Measurements from ENCODE around the gene KLC1.
"Not testable (repeated sequence)": the region's sequence is repeated elsewhere in the genome, so short reads cannot be mapped to it uniquely, and the experiment has no call there.

The KLC1 gene

DNA sequence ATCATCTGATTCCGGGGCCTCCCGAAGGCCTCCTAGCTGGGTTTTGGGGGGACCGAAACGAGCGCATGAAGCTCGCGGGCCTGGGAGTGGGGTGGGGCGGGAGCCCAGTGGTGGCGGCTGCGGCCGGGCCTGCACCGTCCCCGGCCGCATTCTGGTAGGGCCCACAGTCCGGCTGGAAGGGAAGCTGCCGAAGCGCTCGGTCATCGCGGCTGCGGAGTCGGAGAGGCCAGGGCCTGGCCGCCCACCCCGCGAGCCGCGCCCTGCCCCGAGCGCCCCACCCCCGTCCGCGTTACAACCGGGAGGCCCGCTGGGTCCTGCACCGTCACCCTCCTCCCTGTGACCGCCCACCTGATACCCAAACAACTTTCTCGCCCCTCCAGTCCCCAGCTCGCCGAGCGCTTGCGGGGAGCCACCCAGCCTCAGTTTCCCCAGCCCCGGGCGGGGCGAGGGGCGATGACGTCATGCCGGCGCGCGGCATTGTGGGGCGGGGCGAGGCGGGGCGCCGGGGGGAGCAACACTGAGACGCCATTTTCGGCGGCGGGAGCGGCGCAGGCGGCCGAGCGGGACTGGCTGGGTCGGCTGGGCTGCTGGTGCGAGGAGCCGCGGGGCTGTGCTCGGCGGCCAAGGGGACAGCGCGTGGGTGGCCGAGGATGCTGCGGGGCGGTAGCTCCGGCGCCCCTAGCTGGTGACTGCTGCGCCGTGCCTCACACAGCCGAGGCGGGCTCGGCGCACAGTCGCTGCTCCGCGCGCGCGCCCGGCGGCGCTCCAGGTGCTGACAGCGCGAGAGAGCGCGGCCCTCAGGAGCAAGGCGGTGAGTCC is at the start of gene KLC1:
TSS of gene KLC1 (plus strand) at position 528 of the 819 bp plus-strand sequence. CDS start 25,354 bp downstream, outside the sequence.
- DNase-seq (ENCODE audit: low read depth), result no peak

DNA sequence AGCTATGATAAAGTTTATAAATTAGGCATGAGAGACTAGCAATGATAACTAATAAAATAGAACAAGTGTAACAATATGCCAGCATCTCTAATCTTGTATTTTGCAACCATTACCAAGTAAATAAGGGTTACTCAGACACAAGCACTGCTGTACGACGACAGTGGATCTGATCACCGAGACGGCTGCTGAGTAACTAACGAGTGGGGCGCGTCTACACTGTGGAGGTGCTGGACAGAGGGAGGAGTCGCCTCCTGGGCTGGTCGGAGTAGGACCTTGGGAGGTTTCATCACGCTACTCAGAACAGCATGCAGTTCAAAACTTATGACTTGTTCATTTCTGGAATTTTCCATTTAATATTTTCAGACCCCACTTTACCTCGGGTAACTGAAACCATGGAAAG is 47.8 kb upstream of the KLC1 start:
- no peak for DNase-seq (ENCODE audit: low read depth)

DNA sequence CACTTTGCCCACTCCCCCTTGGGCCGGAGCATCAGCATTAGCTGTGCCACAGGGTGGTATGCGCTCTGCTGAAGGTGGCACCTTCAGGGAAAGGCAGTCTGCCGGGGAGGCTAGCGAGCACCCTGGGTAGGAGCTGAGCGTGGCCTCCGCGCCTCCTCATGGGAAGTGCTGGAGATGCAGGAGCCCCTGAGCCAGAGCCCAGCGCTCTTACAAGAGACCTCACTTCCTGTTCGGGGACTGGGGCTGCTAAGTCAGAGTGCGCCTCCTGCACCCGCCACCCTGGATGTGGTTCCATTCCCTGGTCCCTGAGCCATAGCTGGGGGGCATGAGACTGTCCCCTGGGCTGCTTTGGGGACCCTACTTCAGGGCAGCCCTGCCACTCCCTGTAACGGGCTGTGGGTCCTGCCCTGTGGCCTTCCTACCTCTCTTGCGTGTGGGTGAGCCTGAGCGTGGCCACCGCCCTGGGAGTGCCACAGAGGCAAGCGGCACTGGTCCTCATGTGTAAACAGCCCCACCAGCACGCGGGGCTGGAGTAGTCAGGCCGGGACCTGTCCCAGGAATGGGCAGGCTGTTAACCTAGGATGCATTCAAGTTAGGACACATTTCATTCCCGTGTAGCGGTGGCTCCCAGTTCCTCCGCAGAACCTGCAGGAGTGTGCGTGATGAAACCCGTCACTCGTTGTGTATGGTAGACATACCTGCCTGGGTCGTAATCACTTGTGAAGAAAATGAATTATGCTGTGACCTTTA is 46.9 kb upstream of the KLC1 start:
- DNase-seq (ENCODE audit: low read depth), result no peak

DNA sequence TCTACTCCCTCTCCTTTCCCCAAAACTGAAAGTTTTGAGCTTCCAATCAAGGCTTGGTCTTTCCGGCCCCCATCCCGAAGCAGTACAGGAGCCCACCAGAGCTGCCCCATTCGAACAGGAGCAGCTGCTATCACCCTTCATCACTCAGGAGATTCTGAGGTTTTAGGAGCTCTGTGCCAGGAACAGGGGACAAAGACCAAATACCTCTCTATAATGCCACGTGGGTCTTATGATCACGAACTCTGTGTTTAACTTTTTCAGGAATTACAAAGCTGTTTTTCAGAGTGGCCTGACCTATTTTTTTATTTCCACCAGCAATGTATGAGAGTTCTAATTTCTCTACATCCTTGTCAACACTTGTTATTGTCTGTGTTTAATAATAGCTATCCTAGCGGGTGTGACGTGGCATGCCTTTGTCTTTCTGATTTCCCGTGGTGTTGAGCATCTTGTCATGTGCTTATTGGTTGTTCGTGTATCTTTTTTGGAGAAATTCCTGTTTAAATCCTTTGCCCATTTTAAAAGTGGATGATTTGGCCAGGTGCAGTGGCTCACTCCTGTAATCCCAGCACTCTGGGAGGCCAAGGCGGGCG is 44.6 kb upstream of the KLC1 start:
- DNase-seq (ENCODE audit: low read depth), result no peak

- no peak for DNase-seq (ENCODE audit: low read depth)
Observed at GRCh38 chr14:103593577-103593976, 35.4 kb upstream of the KLC1 start.

GRCh38 chr14:103594265-103594664 is 34.7 kb upstream of the KLC1 start:
- DNase-seq (ENCODE audit: low read depth), result no peak

- peak; percentile 31 for DNase-seq (ENCODE audit: low read depth)
Observed at GRCh38 chr14:103597623-103598377, 31.2 kb upstream of the KLC1 start.

GRCh38 chr14:103600503-103600902 is 28.5 kb upstream of the KLC1 start:
- no peak for DNase-seq (ENCODE audit: low read depth)

DNA sequence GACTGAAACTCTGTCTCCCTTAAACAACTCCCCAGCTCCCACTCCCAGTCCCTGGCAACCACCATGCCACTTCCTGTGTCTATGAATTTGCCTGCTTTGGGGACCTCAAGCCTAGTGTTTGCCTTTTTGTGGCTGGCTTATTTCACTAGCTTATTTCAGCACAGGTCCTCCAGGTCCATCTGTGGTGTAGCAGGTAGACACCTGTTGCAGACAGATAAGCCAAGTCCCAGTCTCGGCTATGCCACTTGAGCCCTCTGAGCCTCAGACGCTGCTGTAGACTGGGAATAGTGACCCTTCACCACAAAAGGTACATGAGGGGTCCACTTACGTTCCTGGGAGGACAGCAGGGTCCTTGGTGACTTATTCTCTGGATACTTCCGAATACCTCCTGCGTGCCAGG is 24.4 kb upstream of the KLC1 start:
- no peak for DNase-seq (ENCODE audit: low read depth)

DNA sequence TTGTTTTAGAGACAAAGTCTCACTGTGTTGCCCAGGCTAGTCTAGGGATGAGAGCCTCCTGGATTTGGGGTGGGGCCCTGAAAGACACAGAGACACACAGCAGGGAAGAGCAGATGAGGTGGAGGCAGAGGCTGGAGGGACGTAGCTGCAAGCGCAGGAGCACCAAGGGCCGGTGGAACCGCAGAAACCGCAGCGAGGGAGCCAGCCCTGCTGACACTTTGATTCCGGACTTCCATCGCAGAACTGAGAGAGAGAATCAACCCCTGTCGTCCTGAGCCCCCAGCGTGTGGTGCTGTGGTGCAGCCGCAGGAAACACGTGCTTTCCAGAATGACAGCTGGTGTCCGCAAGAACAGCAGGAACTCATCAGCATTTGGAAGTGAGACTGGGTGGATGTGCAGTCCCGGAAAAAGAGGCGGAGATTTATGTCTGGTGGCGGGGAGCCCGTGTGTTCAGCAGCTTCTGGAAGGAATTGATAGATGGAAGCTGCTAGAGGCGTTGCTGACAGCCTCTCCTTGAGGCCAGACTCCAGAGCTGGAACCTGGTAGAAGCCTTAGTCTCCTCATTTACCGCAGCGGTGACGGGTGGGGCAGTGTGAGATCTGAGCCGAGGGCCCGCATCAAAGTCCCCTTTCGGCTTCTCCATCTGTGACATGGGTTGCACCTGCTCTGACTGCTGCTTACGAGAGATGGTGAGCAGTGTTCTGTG is 21.9 kb upstream of the KLC1 start:
- no peak for DNase-seq (ENCODE audit: low read depth)

DNA sequence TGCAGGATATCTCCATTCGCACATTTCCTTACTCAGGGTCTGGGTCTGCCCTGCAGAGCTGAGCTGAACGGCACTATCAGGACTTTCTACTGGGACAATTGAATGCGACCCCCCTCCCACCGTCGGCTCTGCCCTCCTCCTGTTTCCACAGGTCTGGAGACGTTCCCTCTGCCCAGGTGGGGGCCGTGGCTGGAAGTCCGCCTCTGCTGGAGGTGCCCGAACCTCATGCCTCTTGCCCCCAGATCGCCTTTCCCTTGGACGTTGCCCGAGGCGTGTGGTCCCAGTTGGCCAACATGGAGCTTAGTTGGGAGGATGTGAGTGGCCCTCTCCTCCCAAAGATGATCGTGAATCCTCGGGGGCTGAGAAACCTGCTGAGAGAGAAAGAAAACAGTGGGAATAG is 21.2 kb upstream of the KLC1 start:
- DNase-seq (ENCODE audit: low read depth), result no peak

DNA sequence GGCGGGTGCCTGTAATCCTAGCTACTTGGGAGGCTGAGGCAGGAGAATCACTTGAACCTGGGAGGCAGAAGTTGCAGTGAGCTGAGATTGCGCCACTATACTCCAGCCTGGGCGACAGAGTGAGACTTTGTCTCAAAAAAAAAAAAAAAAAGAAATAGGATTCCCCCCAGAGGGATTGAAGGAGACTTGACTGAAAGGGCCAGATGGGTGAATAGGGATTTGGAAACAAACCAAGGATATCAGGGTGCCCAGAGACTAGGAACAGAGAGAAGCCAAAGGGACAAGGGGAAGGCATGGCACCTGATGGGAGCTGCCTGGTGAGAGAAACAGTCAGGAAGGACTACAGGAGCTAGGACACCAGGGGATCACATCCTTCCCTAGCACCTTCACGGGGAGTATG is 19.9 kb upstream of the KLC1 start:
- DNase-seq (ENCODE audit: low read depth), result not testable (repeated sequence)

DNA sequence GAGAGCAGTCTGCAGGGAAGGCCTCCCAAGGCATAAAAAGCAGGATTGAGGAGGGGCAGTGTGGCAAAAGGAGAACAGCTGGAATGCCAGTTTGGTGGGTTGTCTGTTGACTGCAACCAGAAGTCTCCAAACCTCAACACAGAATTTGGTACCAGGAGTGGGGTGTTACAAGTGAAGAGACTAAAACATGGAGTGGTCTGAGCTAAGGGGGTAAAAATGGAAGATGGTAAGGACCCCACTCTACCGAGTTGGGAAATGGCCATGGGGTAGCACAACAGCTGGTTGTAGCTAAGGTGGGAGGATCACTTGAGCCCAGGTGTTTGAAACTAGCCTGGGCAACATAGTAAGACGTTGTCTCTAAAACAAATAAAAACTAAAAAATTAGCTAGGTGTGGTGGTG is 17.8 kb upstream of the KLC1 start:
- no peak for DNase-seq (ENCODE audit: low read depth)

- DNase-seq (ENCODE audit: low read depth), result no peak
Observed at GRCh38 chr14:103613517-103613916, 15.5 kb upstream of the KLC1 start.

DNA sequence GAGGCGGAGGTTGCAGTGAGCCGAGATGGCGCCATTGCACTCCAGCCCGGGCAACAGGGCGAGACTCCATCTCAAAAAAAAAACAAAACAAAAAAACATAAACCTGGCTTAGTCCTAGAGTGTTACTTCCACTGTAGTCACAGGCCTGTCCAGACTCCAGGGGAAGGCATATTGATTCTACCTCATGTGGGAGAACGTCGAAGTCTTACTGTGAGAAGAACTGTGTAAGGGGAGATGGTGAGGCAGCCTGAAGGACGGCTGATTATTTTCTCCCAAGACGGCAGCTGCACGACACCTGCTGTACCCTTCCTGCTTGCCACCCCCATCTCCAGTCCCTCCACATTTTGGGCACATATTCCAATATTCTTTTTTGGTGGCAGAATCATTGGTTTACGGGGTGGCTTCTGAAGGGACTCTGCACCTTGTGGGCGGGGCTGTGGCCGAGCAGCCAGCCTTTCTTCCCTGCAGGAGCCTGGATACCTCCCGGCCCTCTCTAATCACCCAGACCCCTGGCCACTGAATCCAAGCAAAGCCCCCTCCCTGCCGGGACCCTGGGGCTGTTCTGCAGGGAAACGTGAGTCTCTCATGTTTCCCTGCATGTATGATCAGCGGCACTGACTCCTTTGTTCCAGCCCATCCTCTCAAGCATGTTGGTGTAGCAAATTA is 12.2 kb upstream of the KLC1 start:
- DNase-seq (ENCODE audit: low read depth), result no peak

DNA sequence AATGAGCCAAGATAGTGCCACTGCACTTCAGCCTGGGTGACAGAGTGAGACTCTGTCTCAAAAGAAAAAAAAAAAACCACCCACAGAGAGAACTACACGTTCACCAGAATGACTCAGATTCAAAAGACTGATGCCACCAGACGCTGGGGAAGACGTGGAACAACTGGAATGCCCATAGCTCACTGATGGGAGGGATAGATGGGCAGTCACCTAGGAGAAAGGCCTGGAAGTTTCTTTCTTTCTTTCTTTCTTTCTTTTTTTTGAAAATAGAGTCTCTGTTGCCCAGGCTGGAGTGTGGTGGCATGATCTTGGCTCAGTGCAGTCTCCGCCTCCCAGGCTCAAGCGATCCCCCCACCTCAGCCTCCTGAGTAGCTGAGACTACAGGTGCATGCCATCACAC is 10.0 kb upstream of the KLC1 start:
- no peak for DNase-seq (ENCODE audit: low read depth)

DNA sequence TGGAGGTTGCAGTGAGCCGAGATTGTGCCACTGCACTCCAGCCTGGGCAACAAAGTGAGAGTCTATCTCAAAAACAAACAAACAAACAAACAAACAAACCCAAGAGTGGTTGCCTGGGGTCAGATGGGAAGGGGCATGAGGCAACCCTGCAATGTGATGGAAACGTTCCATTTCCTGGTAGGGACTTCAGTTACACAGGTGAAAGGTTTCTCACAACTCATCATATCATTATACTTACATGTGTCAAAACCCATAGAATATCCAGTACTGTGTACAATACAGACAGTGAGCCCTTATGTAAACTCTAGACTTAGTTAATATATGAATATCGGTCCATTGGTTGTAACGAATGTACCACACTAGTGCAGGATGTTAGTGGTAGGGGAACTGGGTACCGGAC is 7.2 kb upstream of the KLC1 start:
- no peak for DNase-seq (ENCODE audit: low read depth)

- no peak for DNase-seq (ENCODE audit: low read depth)
Observed at GRCh38 chr14:103623308-103623707, 5.7 kb upstream of the KLC1 start.

GRCh38 chr14:103623883-103624482 is 5.0 kb upstream of the KLC1 start:
- no peak for DNase-seq (ENCODE audit: low read depth)

- DNase-seq (ENCODE audit: low read depth), result no peak
Observed at GRCh38 chr14:103624860-103625259, 4.2 kb upstream of the KLC1 start.

All from HS-27A (cell line).